Astrocyte of the cerebellum (primary cell): ENCODE data around the gene KCNH4.

Source experiments
- DNase-seq: peaks from one replicate; pipeline ENCODE4 v3.0.0-alpha.2; 2011; ENCODE audit warnings: low read depth
- H3K4me3 ChIP-seq: 2 replicates; pipeline ENCODE4 v1.5.1; 2011; ENCODE audit warnings: mild to moderate bottlenecking, low read depth, low read length, moderate library complexity
- in situ Hi-C: cut with HindIII; loops from 2 replicates; pipeline ENCODE4 v1.10.0; 2017; ENCODE audit warnings: low sequenced_read_pairs
- TF ChIP-seq, protein P1 (sequence below): IDR thresholded peaks from 2 replicates; pipeline ENCODE4 v1.5.1; 2012; ENCODE audit warnings: low read length, low read depth, moderate library complexity, mild to moderate bottlenecking; ENCODE audit errors: missing control alignments

KCNH4 gene

DNA sequence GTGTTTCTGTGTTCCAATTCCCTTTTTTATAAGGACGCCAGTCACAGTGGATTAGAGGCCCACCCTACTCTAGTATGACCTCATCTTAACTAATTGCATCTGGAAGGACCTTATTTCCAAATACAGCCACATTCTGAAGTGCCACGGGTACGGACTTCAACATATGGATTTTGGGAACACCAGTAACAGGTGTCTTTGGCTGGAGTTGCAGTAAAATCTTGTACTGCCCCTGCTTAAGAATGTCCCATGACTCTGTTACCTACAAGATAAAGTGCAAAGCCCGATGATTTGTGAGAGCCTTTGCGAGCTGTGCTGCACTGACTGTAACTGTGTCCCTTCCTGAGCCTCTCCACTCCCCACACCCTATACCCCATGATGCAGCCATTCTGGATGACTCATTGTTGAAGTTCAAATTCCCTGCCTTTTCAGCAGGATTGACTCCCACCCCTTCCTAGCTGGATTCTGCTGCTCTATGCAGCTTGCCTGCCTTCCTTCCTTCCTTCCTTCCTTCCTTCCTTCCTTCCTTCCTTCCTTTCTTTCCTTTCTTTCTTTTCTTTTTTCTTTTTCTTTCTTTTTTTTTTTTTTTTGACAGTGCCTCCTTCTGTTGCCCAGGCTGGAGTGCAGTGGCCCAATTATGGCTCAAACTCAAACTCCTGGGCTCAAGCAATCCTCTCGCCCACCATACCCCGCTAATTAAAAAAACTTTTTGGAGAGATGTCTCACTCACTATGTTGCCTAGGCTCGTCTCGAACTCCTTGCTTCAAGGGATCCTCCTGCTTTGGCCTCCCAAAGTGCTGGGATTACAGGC is 2.2 kb upstream of the KCNH4 start:
- in situ Hi-C loops: no loop called here
- no peak overlapping the region for H3K4me3 ChIP-seq
- DNase-seq: no peak
- TF ChIP-seq, protein P1, sequence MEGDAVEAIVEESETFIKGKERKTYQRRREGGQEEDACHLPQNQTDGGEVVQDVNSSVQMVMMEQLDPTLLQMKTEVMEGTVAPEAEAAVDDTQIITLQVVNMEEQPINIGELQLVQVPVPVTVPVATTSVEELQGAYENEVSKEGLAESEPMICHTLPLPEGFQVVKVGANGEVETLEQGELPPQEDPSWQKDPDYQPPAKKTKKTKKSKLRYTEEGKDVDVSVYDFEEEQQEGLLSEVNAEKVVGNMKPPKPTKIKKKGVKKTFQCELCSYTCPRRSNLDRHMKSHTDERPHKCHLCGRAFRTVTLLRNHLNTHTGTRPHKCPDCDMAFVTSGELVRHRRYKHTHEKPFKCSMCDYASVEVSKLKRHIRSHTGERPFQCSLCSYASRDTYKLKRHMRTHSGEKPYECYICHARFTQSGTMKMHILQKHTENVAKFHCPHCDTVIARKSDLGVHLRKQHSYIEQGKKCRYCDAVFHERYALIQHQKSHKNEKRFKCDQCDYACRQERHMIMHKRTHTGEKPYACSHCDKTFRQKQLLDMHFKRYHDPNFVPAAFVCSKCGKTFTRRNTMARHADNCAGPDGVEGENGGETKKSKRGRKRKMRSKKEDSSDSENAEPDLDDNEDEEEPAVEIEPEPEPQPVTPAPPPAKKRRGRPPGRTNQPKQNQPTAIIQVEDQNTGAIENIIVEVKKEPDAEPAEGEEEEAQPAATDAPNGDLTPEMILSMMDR: no peak

- in situ Hi-C loops: no loop called here
- no peak overlapping the region for H3K4me3 ChIP-seq
- TF ChIP-seq, protein P1: no peak
- no peak for DNase-seq
Measured at GRCh38 chr17:42181851-42182207, 887 bp upstream of the KCNH4 start.

- no peak overlapping the region for H3K4me3 ChIP-seq
- TF ChIP-seq, protein P1: no peak
- DNase-seq: no peak
- in situ Hi-C loops: no loop called here
Measured at GRCh38 chr17:42180411-42180921, 476 bp downstream of the KCNH4 start.

- TF ChIP-seq, protein P1: no peak
- H3K4me3 ChIP-seq: no peak overlapping the region
- in situ Hi-C loops: no loop called here
- no peak for DNase-seq
Measured at GRCh38 chr17:42179911-42180410, 981 bp downstream of the KCNH4 start.

DNA sequence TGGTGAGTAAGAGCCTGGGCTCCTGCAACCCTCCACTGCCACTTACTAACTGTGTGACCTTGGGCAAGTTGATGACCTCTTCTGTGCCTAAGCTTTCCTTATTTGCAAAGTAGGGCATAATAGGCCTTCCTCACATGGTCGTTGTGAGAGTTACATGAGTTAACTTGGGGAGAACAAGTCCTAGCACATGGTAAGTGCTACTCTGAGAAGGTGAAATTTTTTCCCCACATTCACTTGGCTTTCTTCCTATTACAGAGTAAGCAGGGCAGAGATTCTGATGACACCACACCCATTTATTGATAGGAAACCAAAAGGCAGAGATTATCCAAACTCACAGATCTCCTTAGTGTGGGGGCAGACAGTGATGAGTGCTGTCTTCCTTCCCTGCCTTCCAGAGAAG is 1.6 kb downstream of the KCNH4 start:
- H3K4me3 ChIP-seq: no peak overlapping the region
- in situ Hi-C loops: no loop called here

DNA sequence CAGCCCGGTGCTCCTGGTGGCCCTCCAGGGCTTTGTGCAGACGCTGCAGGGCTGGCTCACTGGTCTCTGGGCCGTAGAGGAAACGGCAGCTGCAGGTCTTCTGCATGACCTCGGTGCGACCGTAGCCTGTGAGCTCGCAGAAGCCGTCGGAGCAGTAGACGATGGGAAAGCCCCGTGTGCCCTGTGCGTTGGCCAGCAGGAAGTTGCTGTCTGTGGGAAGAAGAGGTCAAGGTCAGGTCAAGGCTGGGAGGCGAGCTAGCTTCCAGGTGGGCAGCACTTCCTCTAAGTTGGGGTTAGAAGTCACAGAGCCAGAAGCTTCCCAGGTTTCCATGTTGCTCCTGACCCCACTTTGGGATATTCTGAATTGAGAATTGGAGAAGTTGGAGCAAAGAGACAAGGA is 2.1 kb downstream of the KCNH4 start:
- TF ChIP-seq, protein P1: no peak
- DNase-seq: no peak
- in situ Hi-C loops: no loop called here
- H3K4me3 ChIP-seq: no peak overlapping the region

More for the DNA sequence above, 1.6 kb downstream of the KCNH4 start:
- TF ChIP-seq, protein P1: no peak
- DNase-seq: no peak
